ENCODE measurements around the gene MB21D2.

The MB21D2 gene

GRCh38 chr3:192844486-192844765 is 73.2 kb downstream of the MB21D2 start:
- TF ChIP-seq EZH2phosphoT487 (conservative IDR thresholded peaks at IDR 0.05; ENCODE audit: low read length), result no peak
- TF ChIP-seq CTCF (IDR thresholded peaks at IDR 0.05; ENCODE audit: insufficient read depth, low read length, poor library complexity, severe bottlenecking), result no peak
- no peaks in the 10 kb centered on the region for H3K9me2 ChIP-seq (replicated peaks; ENCODE audit: insufficient read depth, low read length)
- H3K27me3 ChIP-seq (ENCODE audit: low read length), result no peaks in the 10 kb centered on the region
- H4K20me1 ChIP-seq (ENCODE audit: low read depth, low read length), result no peaks in the 10 kb centered on the region
- no peaks in the 10 kb centered on the region for H3K36me3 ChIP-seq (ENCODE audit: low read length)
- H3K27ac ChIP-seq (ENCODE audit: low read depth, low read length), result no peak overlapping the region
- H3K79me2 ChIP-seq (ENCODE audit: insufficient read depth, low read length), result no peaks in the 10 kb centered on the region
- no peaks in the 10 kb centered on the region for H3K9me3 ChIP-seq (ENCODE audit: insufficient read depth, low read length)
- no peak overlapping the region for H3K4me3 ChIP-seq (ENCODE audit: insufficient read depth, low read length, poor library complexity, severe bottlenecking)
- H2AFZ ChIP-seq (ENCODE audit: low read depth, low read length, severe bottlenecking), result no peak overlapping the region
- H3K9ac ChIP-seq (ENCODE audit: low read length), result no peak overlapping the region
- no peak overlapping the region for H3K4me2 ChIP-seq (ENCODE audit: low read depth, low read length, poor library complexity, severe bottlenecking)
- no peaks in the 10 kb centered on the region for H3F3A ChIP-seq (ENCODE audit: insufficient read depth)

DNA sequence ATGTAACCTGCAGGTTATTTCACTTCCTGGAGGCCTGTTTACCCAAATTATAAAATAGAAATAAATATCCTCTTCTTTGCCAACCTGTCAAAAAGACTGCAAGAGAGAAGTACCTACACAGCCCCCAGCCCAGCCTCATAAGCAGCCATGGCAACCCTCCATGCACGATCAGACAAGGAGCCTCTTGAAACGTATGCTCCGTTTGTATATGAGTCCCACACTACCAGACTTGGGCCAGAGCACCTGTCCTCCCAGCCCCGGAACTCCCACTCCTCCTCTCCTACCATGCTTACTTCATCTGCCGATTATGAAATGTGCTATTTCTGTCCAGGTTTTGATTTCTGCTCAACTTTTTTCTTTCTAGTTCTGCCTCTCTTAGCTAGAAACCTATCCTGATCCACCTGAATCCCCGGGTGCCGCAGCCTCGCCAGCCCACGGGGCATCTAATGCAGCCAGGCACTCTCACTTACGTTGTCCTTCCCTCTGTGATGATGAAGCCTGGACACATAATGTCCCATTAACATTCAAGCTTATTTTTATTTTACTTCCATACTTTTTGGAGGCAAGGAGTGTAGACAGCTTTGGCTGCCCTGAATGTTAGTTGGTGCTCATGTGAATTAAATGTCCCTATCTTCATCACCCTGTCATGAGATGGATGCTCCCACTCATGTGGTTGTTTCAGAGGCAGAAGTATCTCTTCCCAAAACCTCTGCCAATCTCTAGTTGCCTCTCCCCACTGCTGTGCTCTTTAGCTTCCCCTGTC is 73.8 kb downstream of the MB21D2 start:
- Histone ChIP-seq H3K9me3 (ENCODE audit: insufficient read depth, low read length) (no peaks in the 10 kb centered on the region), H3K9me2 (replicated peaks; ENCODE audit: insufficient read depth, low read length) (no peaks in the 10 kb centered on the region), H3K27ac (ENCODE audit: low read depth, low read length) (no peak overlapping the region), H3K9ac (ENCODE audit: low read length) (no peak overlapping the region), H3K4me3 (ENCODE audit: insufficient read depth, low read length, poor library complexity, severe bottlenecking) (no peak overlapping the region), H3K27me3 (ENCODE audit: low read length) (no peaks in the 10 kb centered on the region), H3K4me2 (ENCODE audit: low read depth, low read length, poor library complexity, severe bottlenecking) (no peak overlapping the region), H2AFZ (ENCODE audit: low read depth, low read length, severe bottlenecking) (no peak overlapping the region), H4K20me1 (ENCODE audit: low read depth, low read length) (no peaks in the 10 kb centered on the region), H3F3A (ENCODE audit: insufficient read depth) (no peaks in the 10 kb centered on the region), H3K79me2 (ENCODE audit: insufficient read depth, low read length) (no peaks in the 10 kb centered on the region), H3K36me3 (ENCODE audit: low read length) (no peaks in the 10 kb centered on the region)
- no peak for TF ChIP-seq CTCF (IDR thresholded peaks at IDR 0.05; ENCODE audit: insufficient read depth, low read length, poor library complexity, severe bottlenecking)
- no peak for TF ChIP-seq EZH2phosphoT487 (conservative IDR thresholded peaks at IDR 0.05; ENCODE audit: low read length)

DNA sequence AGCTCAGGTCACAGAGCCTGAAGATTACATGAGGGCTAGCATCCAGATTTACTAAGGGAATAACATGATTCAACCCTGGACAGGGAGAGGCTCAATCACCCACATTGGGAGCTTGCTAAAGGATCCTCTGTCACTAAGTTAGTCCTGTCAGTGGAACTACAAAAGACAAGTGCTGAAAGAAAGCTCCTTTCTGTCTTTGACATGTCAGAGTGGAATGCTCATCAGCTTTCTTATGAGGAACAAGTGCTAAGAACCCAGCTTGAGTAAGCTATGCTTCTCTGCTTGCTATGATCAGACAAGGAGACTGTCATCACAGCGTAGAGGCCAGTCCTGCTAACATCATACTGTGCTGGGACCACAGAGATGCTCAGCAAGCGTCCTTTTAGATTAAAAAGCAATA is 74.5 kb downstream of the MB21D2 start:
- no peaks in the 10 kb centered on the region for H3K9me2 ChIP-seq (replicated peaks; ENCODE audit: insufficient read depth, low read length)

More for the DNA sequence above, 74.5 kb downstream of the MB21D2 start:
- Histone ChIP-seq H3F3A (ENCODE audit: insufficient read depth) (no peaks in the 10 kb centered on the region), H3K27ac (ENCODE audit: low read depth, low read length) (no peak overlapping the region), H4K20me1 (ENCODE audit: low read depth, low read length) (no peaks in the 10 kb centered on the region), H3K79me2 (ENCODE audit: insufficient read depth, low read length) (no peaks in the 10 kb centered on the region), H3K9ac (ENCODE audit: low read length) (no peak overlapping the region), H3K4me2 (ENCODE audit: low read depth, low read length, poor library complexity, severe bottlenecking) (no peak overlapping the region), H2AFZ (ENCODE audit: low read depth, low read length, severe bottlenecking) (no peak overlapping the region), H3K9me3 (ENCODE audit: insufficient read depth, low read length) (no peaks in the 10 kb centered on the region), H3K27me3 (ENCODE audit: low read length) (no peaks in the 10 kb centered on the region), H3K36me3 (ENCODE audit: low read length) (no peaks in the 10 kb centered on the region), H3K4me3 (ENCODE audit: insufficient read depth, low read length, poor library complexity, severe bottlenecking) (no peak overlapping the region)
- no peak for TF ChIP-seq EZH2phosphoT487 (conservative IDR thresholded peaks at IDR 0.05; ENCODE audit: low read length)
- no peak for TF ChIP-seq CTCF (IDR thresholded peaks at IDR 0.05; ENCODE audit: insufficient read depth, low read length, poor library complexity, severe bottlenecking)

Measured in SU-DHL-6 (cell line).